ENCODE data around the gene FANK1.

The FANK1 gene

DNA sequence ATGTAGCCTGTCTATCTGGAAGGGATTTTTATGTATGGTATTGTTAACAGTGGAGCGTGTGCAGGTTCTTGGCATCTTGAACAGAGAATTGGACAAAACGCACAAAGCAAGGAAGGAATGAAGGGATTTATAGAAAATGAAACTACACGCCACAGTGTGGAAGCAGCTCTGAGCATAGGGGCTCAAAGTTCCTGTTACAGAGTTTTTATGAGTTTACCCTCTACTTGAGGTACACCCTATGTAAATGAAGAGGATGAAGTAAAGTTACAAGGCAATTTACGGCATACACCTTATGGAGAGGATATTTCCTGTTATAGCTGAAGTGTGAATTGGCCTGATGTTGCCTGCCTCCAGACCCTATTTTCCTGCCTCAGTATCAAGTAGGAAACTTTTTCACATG lies 33.3 kb downstream of the FANK1 start:
- Histone ChIP-seq H3K27me3 (no peaks in the 10 kb centered on the region), H3K36me3 (no peaks in the 10 kb centered on the region), H3K4me1 (no peaks in the 10 kb centered on the region), H3K4me3 (no peak overlapping the region), H3K9me3 (no peaks in the 10 kb centered on the region), H3K27ac (no peak overlapping the region)
- TF ChIP-seq, protein P1, sequence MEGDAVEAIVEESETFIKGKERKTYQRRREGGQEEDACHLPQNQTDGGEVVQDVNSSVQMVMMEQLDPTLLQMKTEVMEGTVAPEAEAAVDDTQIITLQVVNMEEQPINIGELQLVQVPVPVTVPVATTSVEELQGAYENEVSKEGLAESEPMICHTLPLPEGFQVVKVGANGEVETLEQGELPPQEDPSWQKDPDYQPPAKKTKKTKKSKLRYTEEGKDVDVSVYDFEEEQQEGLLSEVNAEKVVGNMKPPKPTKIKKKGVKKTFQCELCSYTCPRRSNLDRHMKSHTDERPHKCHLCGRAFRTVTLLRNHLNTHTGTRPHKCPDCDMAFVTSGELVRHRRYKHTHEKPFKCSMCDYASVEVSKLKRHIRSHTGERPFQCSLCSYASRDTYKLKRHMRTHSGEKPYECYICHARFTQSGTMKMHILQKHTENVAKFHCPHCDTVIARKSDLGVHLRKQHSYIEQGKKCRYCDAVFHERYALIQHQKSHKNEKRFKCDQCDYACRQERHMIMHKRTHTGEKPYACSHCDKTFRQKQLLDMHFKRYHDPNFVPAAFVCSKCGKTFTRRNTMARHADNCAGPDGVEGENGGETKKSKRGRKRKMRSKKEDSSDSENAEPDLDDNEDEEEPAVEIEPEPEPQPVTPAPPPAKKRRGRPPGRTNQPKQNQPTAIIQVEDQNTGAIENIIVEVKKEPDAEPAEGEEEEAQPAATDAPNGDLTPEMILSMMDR (IDR thresholded peaks at IDR 0.05), result no peak
- intact Hi-C loops (cut with DNase I; ENCODE audit: low total_unique reads), result no loop called here
- no peak for DNase-seq

DNA sequence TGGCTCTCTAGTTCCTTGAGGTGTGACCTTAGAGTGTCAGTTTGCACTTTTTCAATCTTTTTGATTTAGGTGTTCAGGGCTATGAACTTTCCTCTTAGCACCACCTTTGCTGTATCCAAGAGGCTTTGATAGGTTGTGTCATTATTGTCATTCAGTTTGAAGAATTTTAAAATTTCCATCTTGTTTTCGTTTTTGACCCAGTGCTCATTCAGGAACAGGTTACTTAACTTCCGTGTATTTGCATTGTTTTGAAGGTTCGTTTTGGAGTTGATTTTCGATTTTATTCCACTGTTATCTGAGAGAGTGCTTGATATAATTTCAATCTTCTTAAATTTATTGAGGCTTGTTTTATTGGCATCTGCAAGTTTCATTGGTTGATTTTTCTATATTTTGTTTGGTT lies 37.3 kb downstream of the FANK1 start:
- intact Hi-C loops (cut with DNase I; ENCODE audit: low total_unique reads), result no loop called here
- H3K9me3 ChIP-seq, result no peaks in the 10 kb centered on the region

DNA sequence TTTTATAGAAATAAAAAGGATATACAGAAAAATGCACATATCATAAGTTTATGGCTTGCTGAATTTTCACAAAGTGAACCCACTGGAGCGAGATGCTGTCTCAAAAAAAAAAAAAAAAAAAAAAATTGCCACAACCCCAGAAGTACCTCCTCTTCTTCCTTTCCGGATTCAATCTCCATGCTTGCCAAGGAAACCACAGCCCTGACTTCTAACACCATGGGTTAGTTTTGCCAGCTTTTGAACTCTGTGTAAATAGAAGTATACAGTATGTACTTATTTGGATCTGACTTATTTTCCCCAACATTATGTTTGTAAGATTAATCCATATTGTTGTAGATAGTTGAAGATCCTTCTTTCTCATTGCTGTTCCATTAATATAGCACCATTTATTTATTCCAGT lies 40.0 kb downstream of the FANK1 start:
- intact Hi-C loops (cut with DNase I; ENCODE audit: low total_unique reads), result no loop called here
- H3K27ac ChIP-seq, result no peak overlapping the region
- H3K4me1 ChIP-seq, result peaks cover 0 to 5% (median 0%) of the 10 kb centered on the region in 4 donors
- TF ChIP-seq, protein P1 (IDR thresholded peaks at IDR 0.05), result no peak
- H3K4me3 ChIP-seq, result no peak overlapping the region
- no peaks in the 10 kb centered on the region for H3K27me3 ChIP-seq
- no peak for DNase-seq
- H3K9me3 ChIP-seq, result no peaks in the 10 kb centered on the region
- H3K36me3 ChIP-seq, result no peaks in the 10 kb centered on the region

More for the DNA sequence above, 37.3 kb downstream of the FANK1 start:
- Histone ChIP-seq H3K4me1 (peaks cover 0 to 5% (median 0%) of the 10 kb centered on the region in 4 donors), H3K27me3 (no peaks in the 10 kb centered on the region), H3K4me3 (no peak overlapping the region), H3K27ac (no peak overlapping the region), H3K36me3 (no peaks in the 10 kb centered on the region)
- DNase-seq, result no peak
- TF ChIP-seq, protein P1 (IDR thresholded peaks at IDR 0.05), result no peak

DNA sequence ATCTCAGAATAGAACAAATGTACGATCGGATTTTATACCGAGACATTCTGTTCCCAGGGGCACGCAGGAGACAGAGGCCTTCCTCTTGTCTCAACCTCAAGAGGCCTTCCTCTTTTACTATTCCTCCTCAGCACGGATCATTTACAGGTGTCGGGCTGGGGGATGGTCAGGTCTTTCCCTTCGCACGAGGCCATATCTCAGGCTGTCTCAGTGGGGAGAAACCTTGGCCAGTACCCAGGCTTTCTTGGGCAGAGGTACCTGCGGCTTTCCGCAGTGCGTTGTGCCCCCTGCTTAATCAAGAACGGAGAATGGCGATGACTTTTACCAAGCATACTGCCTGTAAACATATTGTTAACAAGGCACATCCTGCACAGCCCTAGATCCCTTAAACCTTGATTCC lies 44.2 kb downstream of the FANK1 start:
- no peak for DNase-seq
- no peak overlapping the region for H3K4me3 ChIP-seq
- no peaks in the 10 kb centered on the region for H3K4me1 ChIP-seq
- H3K36me3 ChIP-seq, result no peaks in the 10 kb centered on the region
- intact Hi-C loops (cut with DNase I; ENCODE audit: low total_unique reads), result no loop called here
- TF ChIP-seq, protein P1 (IDR thresholded peaks at IDR 0.05), result no peak
- H3K9me3 ChIP-seq, result peaks cover 0 to 5% (median 0%) of the 10 kb centered on the region in 3 donors
- no peak overlapping the region for H3K27ac ChIP-seq
- no peaks in the 10 kb centered on the region for H3K27me3 ChIP-seq

DNA sequence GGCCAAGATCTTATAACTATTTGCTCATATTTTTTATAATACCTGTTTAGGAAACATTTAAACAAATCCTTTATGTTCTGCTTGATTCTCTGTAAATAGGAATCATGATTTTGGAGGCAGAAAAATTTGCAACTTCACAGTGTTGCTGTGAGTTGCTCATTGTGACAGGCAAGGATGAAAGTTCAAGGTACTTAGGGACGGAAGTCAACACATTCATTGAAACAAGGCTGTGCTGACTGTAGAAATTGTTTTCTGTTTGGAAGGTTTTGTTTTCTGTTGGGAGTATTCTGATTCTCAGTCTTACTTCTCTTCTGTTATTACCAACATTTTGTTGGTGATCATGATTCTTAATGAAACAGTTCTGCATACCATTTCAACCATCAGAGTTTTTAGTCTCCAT lies 54.9 kb downstream of the FANK1 start:
- no peak for DNase-seq
- intact Hi-C loops (cut with DNase I; ENCODE audit: low total_unique reads), result no loop called here
- Histone ChIP-seq H3K4me3 (no peak overlapping the region), H3K4me1 (no peaks in the 10 kb centered on the region), H3K9me3 (peaks cover 0 to 43% (median 21%) of the 10 kb centered on the region in 3 donors), H3K27ac (no peak overlapping the region), H3K36me3 (no peaks in the 10 kb centered on the region), H3K27me3 (no peaks in the 10 kb centered on the region)
- TF ChIP-seq, protein P1 (IDR thresholded peaks at IDR 0.05), result no peak

DNA sequence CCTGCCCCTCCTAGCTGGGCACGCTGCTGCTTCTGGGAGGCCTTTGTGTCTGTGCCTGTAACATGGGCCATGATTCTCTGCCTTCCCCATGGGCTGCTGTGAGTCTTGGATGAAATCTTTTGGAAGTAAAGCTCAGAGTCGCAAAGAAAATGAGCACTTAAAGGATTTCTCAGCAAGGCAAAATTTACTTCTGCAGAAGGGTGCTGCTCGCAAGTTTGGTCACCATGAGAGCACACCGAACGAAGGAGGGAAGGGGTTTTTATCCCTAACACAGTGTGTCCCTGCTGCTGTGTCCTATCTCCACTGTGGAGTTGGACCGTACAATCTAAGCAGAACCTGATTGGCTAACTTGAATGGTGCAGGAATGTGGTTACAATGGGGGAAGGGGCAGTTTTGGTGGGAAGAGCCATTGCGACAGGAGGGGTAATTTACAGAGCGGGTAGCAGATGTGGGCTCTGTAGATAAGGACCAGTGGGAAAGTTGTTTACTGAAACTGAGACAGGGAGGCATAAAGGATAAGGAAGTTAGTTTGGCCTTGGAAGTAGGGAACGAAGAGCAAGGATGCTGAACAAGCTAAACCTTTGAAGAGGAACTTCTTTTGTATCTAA lies 57.5 kb downstream of the FANK1 start:
- intact Hi-C loops (cut with DNase I; ENCODE audit: low total_unique reads), result no loop called here
- H3K4me1 ChIP-seq, result no peaks in the 10 kb centered on the region

More for the DNA sequence above, 57.5 kb downstream of the FANK1 start:
- DNase-seq, result no peak
- no peak overlapping the region for H3K27ac ChIP-seq
- H3K4me3 ChIP-seq, result no peak overlapping the region
- TF ChIP-seq, protein P1 (IDR thresholded peaks at IDR 0.05), result no peak
- peaks cover 0 to 50% (median 21%) of the 10 kb centered on the region in 3 donors for H3K9me3 ChIP-seq
- no peaks in the 10 kb centered on the region for H3K36me3 ChIP-seq
- H3K27me3 ChIP-seq, result no peaks in the 10 kb centered on the region
